ENCODE measurements around the gene FCMR. TPM values are rescaled to one million over a fixed set of nuclear protein-coding genes. Genes with fewer than 3 reads are reported as not detected.

Gene FCMR
- total and polyA plus RNA-seq, 9 of the 15 experiments (the other 6 are each of a cell fraction or from before 2014, with no cell fraction given) = 0.11 to 0.82 (median 0.20) TPM; not detected in 5

DNA sequence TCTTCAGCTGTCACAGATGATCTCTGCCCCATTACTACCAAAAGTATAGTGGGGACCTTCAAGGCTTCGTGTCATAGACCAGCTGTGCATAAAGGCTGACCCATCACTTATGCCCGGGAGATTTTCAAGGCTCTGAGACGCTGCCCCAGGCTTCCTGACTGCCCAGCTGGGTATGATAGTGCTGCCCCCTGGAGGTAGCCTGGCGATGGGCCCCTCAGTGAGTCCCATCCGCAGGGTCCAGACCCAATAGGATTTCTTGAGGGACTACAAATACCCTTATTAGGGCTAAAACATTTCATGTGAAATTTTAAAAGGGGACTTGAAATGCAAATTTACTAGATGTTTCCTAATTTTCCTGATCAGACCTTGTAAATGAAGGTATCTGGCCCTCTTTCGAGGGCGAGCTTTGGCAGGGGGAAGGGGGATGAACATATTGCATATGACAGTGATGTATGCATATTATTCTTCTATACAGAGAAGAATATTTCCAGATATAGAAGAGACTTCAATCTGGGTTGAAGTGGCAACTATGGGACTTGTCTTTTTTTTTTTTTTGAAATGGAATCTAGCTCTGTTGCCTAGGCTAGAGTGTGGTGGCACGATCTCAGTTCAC lies 11.7 kb upstream of the FCMR start (continued):
- TF ChIP-seq KLF13 (tag; IDR thresholded peaks at IDR 0.05; ENCODE audit: borderline replicate concordance, low read depth) (no peak), ESRRA (IDR thresholded peaks at IDR 0.05; ENCODE audit: borderline replicate concordance, low read depth) (no peak), LCOR (CRISPR knock-in tag; IDR thresholded peaks at IDR 0.05) (no peak)
- TF ChIP-seq, protein P1, sequence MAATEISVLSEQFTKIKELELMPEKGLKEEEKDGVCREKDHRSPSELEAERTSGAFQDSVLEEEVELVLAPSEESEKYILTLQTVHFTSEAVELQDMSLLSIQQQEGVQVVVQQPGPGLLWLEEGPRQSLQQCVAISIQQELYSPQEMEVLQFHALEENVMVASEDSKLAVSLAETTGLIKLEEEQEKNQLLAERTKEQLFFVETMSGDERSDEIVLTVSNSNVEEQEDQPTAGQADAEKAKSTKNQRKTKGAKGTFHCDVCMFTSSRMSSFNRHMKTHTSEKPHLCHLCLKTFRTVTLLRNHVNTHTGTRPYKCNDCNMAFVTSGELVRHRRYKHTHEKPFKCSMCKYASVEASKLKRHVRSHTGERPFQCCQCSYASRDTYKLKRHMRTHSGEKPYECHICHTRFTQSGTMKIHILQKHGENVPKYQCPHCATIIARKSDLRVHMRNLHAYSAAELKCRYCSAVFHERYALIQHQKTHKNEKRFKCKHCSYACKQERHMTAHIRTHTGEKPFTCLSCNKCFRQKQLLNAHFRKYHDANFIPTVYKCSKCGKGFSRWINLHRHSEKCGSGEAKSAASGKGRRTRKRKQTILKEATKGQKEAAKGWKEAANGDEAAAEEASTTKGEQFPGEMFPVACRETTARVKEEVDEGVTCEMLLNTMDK (IDR thresholded peaks at IDR 0.05; ENCODE audit: borderline replicate concordance, insufficient read depth, low read depth, low read length, poor library complexity, severe bottlenecking) = peak; percentile 85

DNA sequence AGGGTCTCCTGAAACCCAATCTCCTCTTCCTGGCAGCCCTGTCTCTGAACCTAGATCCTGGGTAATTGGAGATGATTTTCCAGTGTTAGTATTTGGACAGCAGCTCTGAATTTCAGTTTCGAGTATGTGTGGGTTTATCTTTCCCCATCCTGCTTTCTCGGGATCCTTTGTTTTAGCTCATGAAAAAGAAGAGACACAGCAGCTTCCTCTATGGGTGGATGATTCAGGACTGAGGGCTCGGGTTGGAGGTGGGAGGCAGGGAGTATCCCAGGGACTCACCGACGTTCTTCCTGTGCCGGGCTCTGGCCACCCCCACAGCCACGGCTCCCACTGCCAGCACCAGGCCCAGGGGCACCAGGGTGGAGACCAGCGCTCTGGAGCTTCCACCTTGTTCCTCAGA lies 10.4 kb upstream of the FCMR start:
- in situ Hi-C loops (cut with MboI) = loop anchor here (10.0 kb wide), 1 partner anchor 143 kb away; no protein-coding TSS in a partner anchor
- intact Hi-C loops (cut with micrococcal nuclease) = loop anchor here (5.0 kb wide), 1 partner anchor 475 kb away; no protein-coding TSS in a partner anchor
- no peaks in the 10 kb centered on the region for H3K27me3 ChIP-seq (ENCODE audit: control insufficient read depth in 2 of 2, insufficient read depth in 2 of 2, low read length in 2 of 2)
- no peak overlapping the region for H3K4me3 ChIP-seq
- no TSS peak for BruUV-seq (replicated peaks)
- H3K27ac ChIP-seq (ENCODE audit: extremely low read depth, low read depth, low read length) = no peak overlapping the region
- H3K4me2 ChIP-seq (ENCODE audit: insufficient read depth, low read length) = no peak overlapping the region
- ChIA-PET CTCF (ENCODE audit: low intra/inter-chr PET ratio) (interaction anchor here (7.6 kb wide), 1 partner anchor 49 kb away, joined by 83 read pairs; no protein-coding TSS in a partner anchor), POLR2A (interaction anchor here (0.6 to 1.6 kb wide), 13 partner anchors 10 to 205 kb away, joined by 3 to 6 read pairs (median 4); partner anchors contain the start of genes FCMR and YOD1)
- TF ChIP-seq NRF1 (conservative IDR thresholded peaks at IDR 0.05 in 1 of 2, IDR thresholded peaks at IDR 0.05 in 1 of 2) = no peak
- TF ChIP-seq, protein P2, sequence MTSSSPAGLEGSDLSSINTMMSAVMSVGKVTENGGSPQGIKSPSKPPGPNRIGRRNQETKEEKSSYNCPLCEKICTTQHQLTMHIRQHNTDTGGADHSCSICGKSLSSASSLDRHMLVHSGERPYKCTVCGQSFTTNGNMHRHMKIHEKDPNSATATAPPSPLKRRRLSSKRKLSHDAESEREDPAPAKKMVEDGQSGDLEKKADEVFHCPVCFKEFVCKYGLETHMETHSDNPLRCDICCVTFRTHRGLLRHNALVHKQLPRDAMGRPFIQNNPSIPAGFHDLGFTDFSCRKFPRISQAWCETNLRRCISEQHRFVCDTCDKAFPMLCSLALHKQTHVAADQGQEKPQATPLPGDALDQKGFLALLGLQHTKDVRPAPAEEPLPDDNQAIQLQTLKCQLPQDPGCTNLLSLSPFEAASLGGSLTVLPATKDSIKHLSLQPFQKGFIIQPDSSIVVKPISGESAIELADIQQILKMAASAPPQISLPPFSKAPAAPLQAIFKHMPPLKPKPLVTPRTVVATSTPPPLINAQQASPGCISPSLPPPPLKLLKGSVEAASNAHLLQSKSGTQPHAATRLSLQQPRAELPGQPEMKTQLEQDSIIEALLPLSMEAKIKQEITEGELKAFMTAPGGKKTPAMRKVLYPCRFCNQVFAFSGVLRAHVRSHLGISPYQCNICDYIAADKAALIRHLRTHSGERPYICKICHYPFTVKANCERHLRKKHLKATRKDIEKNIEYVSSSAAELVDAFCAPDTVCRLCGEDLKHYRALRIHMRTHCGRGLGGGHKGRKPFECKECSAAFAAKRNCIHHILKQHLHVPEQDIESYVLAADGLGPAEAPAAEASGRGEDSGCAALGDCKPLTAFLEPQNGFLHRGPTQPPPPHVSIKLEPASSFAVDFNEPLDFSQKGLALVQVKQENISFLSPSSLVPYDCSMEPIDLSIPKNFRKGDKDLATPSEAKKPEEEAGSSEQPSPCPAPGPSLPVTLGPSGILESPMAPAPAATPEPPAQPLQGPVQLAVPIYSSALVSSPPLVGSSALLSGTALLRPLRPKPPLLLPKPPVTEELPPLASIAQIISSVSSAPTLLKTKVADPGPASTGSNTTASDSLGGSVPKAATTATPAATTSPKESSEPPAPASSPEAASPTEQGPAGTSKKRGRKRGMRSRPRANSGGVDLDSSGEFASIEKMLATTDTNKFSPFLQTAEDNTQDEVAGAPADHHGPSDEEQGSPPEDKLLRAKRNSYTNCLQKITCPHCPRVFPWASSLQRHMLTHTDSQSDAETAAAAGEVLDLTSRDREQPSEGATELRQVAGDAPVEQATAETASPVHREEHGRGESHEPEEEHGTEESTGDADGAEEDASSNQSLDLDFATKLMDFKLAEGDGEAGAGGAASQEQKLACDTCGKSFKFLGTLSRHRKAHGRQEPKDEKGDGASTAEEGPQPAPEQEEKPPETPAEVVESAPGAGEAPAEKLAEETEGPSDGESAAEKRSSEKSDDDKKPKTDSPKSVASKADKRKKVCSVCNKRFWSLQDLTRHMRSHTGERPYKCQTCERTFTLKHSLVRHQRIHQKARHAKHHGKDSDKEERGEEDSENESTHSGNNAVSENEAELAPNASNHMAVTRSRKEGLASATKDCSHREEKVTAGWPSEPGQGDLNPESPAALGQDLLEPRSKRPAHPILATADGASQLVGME (CRISPR knock-in tag; IDR thresholded peaks at IDR 0.05) = 0 out of 2 replicates have a peak, but pooled peaks have one; percentile 19
- no peak for TF ChIP-seq JUN (IDR thresholded peaks at IDR 0.05; ENCODE audit: borderline replicate concordance, low read depth, low read length)
- TF ChIP-seq JUN (CRISPR knock-in tag; IDR thresholded peaks at IDR 0.05; ENCODE audit: borderline replicate concordance) = 0 out of 2 replicates have a peak, but pooled peaks have one; percentile 38
- H3K9me1 ChIP-seq (ENCODE audit: control insufficient read depth, insufficient read depth, low read length) = no peaks in the 10 kb centered on the region
- FAIRE-seq (no peak), DNase-seq (ENCODE audit: extremely low read depth in 1 of 4, low spot score in 3 of 4) (no peak), ATAC-seq (no peak)
- 29% methylated on average over 8 of the region's 8 CpGs for WGBS (ENCODE audit: insufficient coverage, low coverage, missing lambda C conversion rate)
- no peaks in the 10 kb centered on the region for H4K20me1 ChIP-seq (replicated peaks; ENCODE audit: control insufficient read depth, insufficient read depth, low read length)
- H3K79me2 ChIP-seq (ENCODE audit: control insufficient read depth, insufficient read depth, low read length) = no peaks in the 10 kb centered on the region
- H3K9me3 ChIP-seq (replicated peaks; ENCODE audit: control insufficient read depth, insufficient read depth, low read depth, low read length) = no peaks in the 10 kb centered on the region
- no peak overlapping the region for H2AFZ ChIP-seq (ENCODE audit: low read depth, low read length)
- H3K9ac ChIP-seq (ENCODE audit: insufficient read depth in 1 of 2, low read depth in 2 of 2, low read length in 2 of 2) = peak overlapping the region in 1 of 2 experiments; percentile 51; a peak in 1 of 4 replicates
- H3K36me3 ChIP-seq (ENCODE audit: control insufficient read depth, insufficient read depth, low read length) = no peaks in the 10 kb centered on the region
- peaks cover 8 to 9% of the 10 kb centered on the region in 2 experiments; a peak in 4 of 5 replicates for H3K4me1 ChIP-seq (replicated peaks in 1 of 2; ENCODE audit: control insufficient read depth in 2 of 2, insufficient read depth in 2 of 2, low read length in 2 of 2)

Data from K562 (cell line).